ENCODE results near the gene WNT5A.

The WNT5A gene

GRCh38 chr3:55486857-55487380, at the start of gene WNT5A:
TSS of gene WNT5A (minus strand) at chr3:55487306. CDS start at chr3:55486985, 321 bp downstream.
- Histone ChIP-seq H3K27me3 (ENCODE audit: insufficient read depth, low read length) (no peaks in the 10 kb centered on the region), H3K9me2 (ENCODE audit: low read depth, low read length) (no peaks in the 10 kb centered on the region), H3K4me2 (ENCODE audit: low read length) (peak within 1 kb of the TSS; percentile 79), H3K27ac (ENCODE audit: low read depth, low read length, poor library complexity, severe bottlenecking) (peak within 1 kb of the TSS; percentile 76), H3F3A (ENCODE audit: insufficient read depth, low read length) (no peaks in the 10 kb centered on the region), H3K4me3 (ENCODE audit: low read depth, low read length, poor library complexity, severe bottlenecking) (peak within 1 kb of the TSS; percentile 68), H4K20me1 (ENCODE audit: insufficient read depth, low read length) (no peaks in the 10 kb centered on the region), H3K9me3 (ENCODE audit: low read length) (no peaks in the 10 kb centered on the region), H2AFZ (ENCODE audit: low read length) (no peak within 1 kb of the TSS), H3K36me3 (ENCODE audit: insufficient read depth, low read length) (no peaks in the 10 kb centered on the region), H3K79me2 (ENCODE audit: insufficient read depth, low read length) (no peaks in the 10 kb centered on the region), H3K9ac (ENCODE audit: low read length) (peak within 1 kb of the TSS; percentile 54; the same call in 1 of the 2 replicates), H3K4me1 (ENCODE audit: insufficient read depth, low read length, severe bottlenecking) (peaks cover 29% of the 10 kb centered on the region)
- TF ChIP-seq EZH2 (IDR thresholded peaks at IDR 0.05; ENCODE audit: borderline replicate concordance, low read length) = no peak

GRCh38 chr3:55534876-55535275, 47.8 kb upstream of the WNT5A start:
- Histone ChIP-seq H3K4me1 (ENCODE audit: insufficient read depth, low read length, severe bottlenecking) (no peaks in the 10 kb centered on the region), H3K79me2 (ENCODE audit: insufficient read depth, low read length) (no peaks in the 10 kb centered on the region), H3K4me2 (ENCODE audit: low read length) (no peak overlapping the region), H3K27me3 (ENCODE audit: insufficient read depth, low read length) (no peaks in the 10 kb centered on the region), H3F3A (ENCODE audit: insufficient read depth, low read length) (no peaks in the 10 kb centered on the region), H3K27ac (ENCODE audit: low read depth, low read length, poor library complexity, severe bottlenecking) (no peak overlapping the region), H3K4me3 (ENCODE audit: low read depth, low read length, poor library complexity, severe bottlenecking) (no peak overlapping the region), H4K20me1 (ENCODE audit: insufficient read depth, low read length) (no peaks in the 10 kb centered on the region), H3K36me3 (ENCODE audit: insufficient read depth, low read length) (no peaks in the 10 kb centered on the region), H2AFZ (ENCODE audit: low read length) (no peak overlapping the region), H3K9me2 (ENCODE audit: low read depth, low read length) (no peaks in the 10 kb centered on the region), H3K9me3 (ENCODE audit: low read length) (no peaks in the 10 kb centered on the region), H3K9ac (ENCODE audit: low read length) (no peak overlapping the region)
- no peak for TF ChIP-seq EZH2 (IDR thresholded peaks at IDR 0.05; ENCODE audit: borderline replicate concordance, low read length)

- Histone ChIP-seq H2AFZ (ENCODE audit: low read length) (no peak overlapping the region), H3K27ac (ENCODE audit: low read depth, low read length, poor library complexity, severe bottlenecking) (no peak overlapping the region), H3K9me3 (ENCODE audit: low read length) (no peaks in the 10 kb centered on the region)
Measured at GRCh38 chr3:55532806-55533205, 45.7 kb upstream of the WNT5A start.

GRCh38 chr3:55531321-55531720, 44.2 kb upstream of the WNT5A start:
- H3K9me2 ChIP-seq (ENCODE audit: low read depth, low read length) = no peaks in the 10 kb centered on the region
- no peaks in the 10 kb centered on the region for H3K36me3 ChIP-seq (ENCODE audit: insufficient read depth, low read length)
- no peak overlapping the region for H3K4me2 ChIP-seq (ENCODE audit: low read length)
- H3K4me1 ChIP-seq (ENCODE audit: insufficient read depth, low read length, severe bottlenecking) = no peaks in the 10 kb centered on the region
- no peak overlapping the region for H3K27ac ChIP-seq (ENCODE audit: low read depth, low read length, poor library complexity, severe bottlenecking)
- no peaks in the 10 kb centered on the region for H3K27me3 ChIP-seq (ENCODE audit: insufficient read depth, low read length)
- H3F3A ChIP-seq (ENCODE audit: insufficient read depth, low read length) = no peaks in the 10 kb centered on the region
- H3K9me3 ChIP-seq (ENCODE audit: low read length) = no peaks in the 10 kb centered on the region
- H4K20me1 ChIP-seq (ENCODE audit: insufficient read depth, low read length) = no peaks in the 10 kb centered on the region
- H2AFZ ChIP-seq (ENCODE audit: low read length) = no peak overlapping the region
- no peaks in the 10 kb centered on the region for H3K79me2 ChIP-seq (ENCODE audit: insufficient read depth, low read length)
- no peak overlapping the region for H3K9ac ChIP-seq (ENCODE audit: low read length)
- no peak for TF ChIP-seq EZH2 (IDR thresholded peaks at IDR 0.05; ENCODE audit: borderline replicate concordance, low read length)
- H3K4me3 ChIP-seq (ENCODE audit: low read depth, low read length, poor library complexity, severe bottlenecking) = no peak overlapping the region

More at GRCh38 chr3:55532806-55533205, 45.7 kb upstream of the WNT5A start:
- H3K4me3 ChIP-seq (ENCODE audit: low read depth, low read length, poor library complexity, severe bottlenecking) = no peak overlapping the region
- no peaks in the 10 kb centered on the region for H3F3A ChIP-seq (ENCODE audit: insufficient read depth, low read length)
- H3K36me3 ChIP-seq (ENCODE audit: insufficient read depth, low read length) = no peaks in the 10 kb centered on the region
- H3K4me1 ChIP-seq (ENCODE audit: insufficient read depth, low read length, severe bottlenecking) = no peaks in the 10 kb centered on the region
- no peaks in the 10 kb centered on the region for H3K27me3 ChIP-seq (ENCODE audit: insufficient read depth, low read length)
- H3K79me2 ChIP-seq (ENCODE audit: insufficient read depth, low read length) = no peaks in the 10 kb centered on the region
- H3K4me2 ChIP-seq (ENCODE audit: low read length) = no peak overlapping the region
- no peaks in the 10 kb centered on the region for H4K20me1 ChIP-seq (ENCODE audit: insufficient read depth, low read length)
- TF ChIP-seq CTCF (IDR thresholded peaks at IDR 0.05; ENCODE audit: low read length) (no peak), EZH2 (IDR thresholded peaks at IDR 0.05; ENCODE audit: borderline replicate concordance, low read length) (no peak)
- H3K9me2 ChIP-seq (ENCODE audit: low read depth, low read length) = no peaks in the 10 kb centered on the region
- no peak overlapping the region for H3K9ac ChIP-seq (ENCODE audit: low read length)

Data from OCI-LY1 (cell line).